ENCODE results near the gene FKBP9. TPM values are rescaled to one million over a fixed set of nuclear protein-coding genes. Genes with fewer than 3 reads are reported as not detected.
"Not testable (repeated sequence)": the region's sequence is repeated elsewhere in the genome, so short reads cannot be mapped to it uniquely, and the experiment has no call there.

FKBP9 gene
- total RNA-seq, 2 experiments from 2014 or later, result 0.55 to 0.58 TPM

GRCh38 chr7:32997956-32998355 is 40.7 kb downstream of the FKBP9 start:
- Mint-ChIP-seq H3K27me3 (ENCODE audit: low read depth) (peaks cover 27% of the 10 kb centered on the region), H3K4me1 (ENCODE audit: low read depth) (peaks cover 15% of the 10 kb centered on the region)
- H3K9me3 Mint-ChIP-seq (ENCODE audit: insufficient read depth); DNase-seq; POLR2A ChIA-PET; H3K36me3 Mint-ChIP-seq (ENCODE audit: low read depth); H3K27ac Mint-ChIP-seq; CTCF ChIA-PET; H3K4me3 Mint-ChIP-seq; ATAC-seq: not testable (repeated sequence)

DNA sequence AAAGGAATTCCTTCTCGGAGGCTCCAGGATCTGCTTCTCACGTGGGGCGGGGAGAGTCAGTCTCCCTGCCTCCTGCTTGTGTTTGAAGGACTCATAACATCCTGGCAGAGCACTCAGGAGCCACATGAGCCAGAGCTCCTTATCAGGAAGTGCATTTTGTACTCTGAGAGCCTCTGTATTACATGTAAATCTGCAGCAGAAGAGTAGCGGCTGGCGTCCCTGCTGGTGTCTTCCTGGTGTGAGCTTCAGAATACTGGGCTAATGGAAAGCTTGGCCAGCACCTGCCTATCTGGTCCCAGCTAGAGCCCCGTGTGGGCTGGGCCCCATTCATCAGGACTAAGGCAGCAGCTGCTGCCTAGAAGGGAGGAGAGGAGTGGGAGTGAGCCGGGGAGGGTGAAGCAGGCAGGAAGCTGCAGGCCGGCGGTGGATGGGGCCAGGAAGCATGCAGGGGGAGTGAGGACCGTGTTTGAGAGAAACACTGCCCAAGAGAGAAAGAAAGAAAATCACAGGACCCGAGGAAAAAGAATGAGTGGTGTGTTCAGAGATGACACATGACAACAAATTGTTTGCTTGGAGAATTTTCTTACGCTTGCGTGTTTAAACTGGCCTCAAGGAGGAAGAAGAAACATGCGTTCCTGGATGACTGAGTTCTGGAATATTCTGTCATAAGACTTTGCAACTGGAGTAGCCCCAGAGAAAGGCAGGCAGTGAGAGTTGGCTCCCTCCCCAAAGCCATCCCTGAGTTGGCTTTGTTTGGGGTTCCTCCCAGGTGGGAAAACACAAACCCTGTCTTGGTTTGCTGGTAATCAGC is 41.3 kb downstream of the FKBP9 start:
- Mint-ChIP-seq H3K4me1 (ENCODE audit: low read depth) (peaks cover 11% of the 10 kb centered on the region), H3K27me3 (ENCODE audit: low read depth) (peaks cover 22% of the 10 kb centered on the region), H3K4me3 (peak overlapping the region; percentile 8)
- peak; percentile 68 for ATAC-seq
- H3K9me3 Mint-ChIP-seq (ENCODE audit: insufficient read depth); POLR2A ChIA-PET; H3K36me3 Mint-ChIP-seq (ENCODE audit: low read depth); CTCF ChIA-PET; DNase-seq; H3K27ac Mint-ChIP-seq: not testable (repeated sequence)

- H3K9me3 Mint-ChIP-seq (ENCODE audit: insufficient read depth); H3K4me3 Mint-ChIP-seq; POLR2A ChIA-PET; H3K36me3 Mint-ChIP-seq (ENCODE audit: low read depth); ATAC-seq; CTCF ChIA-PET; H3K27ac Mint-ChIP-seq; DNase-seq: not testable (repeated sequence)
- peaks cover 11% of the 10 kb centered on the region for H3K4me1 Mint-ChIP-seq (ENCODE audit: low read depth)
- peaks cover 19% of the 10 kb centered on the region for H3K27me3 Mint-ChIP-seq (ENCODE audit: low read depth)
Measured at GRCh38 chr7:32999380-32999779, 42.1 kb downstream of the FKBP9 start.

- peaks cover 14% of the 10 kb centered on the region for H3K27me3 Mint-ChIP-seq (ENCODE audit: low read depth)
- DNase-seq; CTCF ChIA-PET; H3K27ac Mint-ChIP-seq; H3K36me3 Mint-ChIP-seq (ENCODE audit: low read depth); ATAC-seq; H3K4me3 Mint-ChIP-seq; H3K4me1 Mint-ChIP-seq (ENCODE audit: low read depth); H3K9me3 Mint-ChIP-seq (ENCODE audit: insufficient read depth); POLR2A ChIA-PET: not testable (repeated sequence)
Measured at GRCh38 chr7:33003111-33003510, 45.9 kb downstream of the FKBP9 start.

DNA sequence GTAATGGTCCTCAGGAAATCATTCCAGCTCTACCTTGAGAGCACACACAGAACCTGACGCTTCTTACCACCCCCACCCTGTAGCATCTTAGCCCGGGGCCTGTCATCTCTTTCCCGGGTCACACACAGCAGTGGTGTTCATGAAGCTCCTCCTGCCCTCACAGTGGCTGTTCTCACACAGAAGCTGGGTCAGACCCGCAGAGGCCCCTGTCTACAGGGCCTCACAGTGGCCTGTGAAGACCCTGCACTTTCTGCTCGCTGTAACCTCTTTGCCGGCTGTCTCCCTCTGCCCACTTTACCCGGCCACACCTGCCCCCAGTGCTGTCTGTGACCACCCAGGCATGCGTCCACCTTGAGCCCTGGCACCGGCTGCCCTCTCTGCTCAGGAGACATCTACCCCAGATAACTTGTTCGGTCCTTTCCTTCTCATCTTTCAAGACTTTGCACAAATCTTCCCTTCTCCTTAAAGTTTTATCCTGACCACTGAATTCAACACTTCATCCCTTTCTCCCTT is 46.9 kb downstream of the FKBP9 start:
- H3K27ac Mint-ChIP-seq; ATAC-seq; H3K4me1 Mint-ChIP-seq (ENCODE audit: low read depth); DNase-seq; H3K36me3 Mint-ChIP-seq (ENCODE audit: low read depth); POLR2A ChIA-PET; CTCF ChIA-PET; H3K4me3 Mint-ChIP-seq; H3K27me3 Mint-ChIP-seq (ENCODE audit: low read depth); H3K9me3 Mint-ChIP-seq (ENCODE audit: insufficient read depth): not testable (repeated sequence)

DNA sequence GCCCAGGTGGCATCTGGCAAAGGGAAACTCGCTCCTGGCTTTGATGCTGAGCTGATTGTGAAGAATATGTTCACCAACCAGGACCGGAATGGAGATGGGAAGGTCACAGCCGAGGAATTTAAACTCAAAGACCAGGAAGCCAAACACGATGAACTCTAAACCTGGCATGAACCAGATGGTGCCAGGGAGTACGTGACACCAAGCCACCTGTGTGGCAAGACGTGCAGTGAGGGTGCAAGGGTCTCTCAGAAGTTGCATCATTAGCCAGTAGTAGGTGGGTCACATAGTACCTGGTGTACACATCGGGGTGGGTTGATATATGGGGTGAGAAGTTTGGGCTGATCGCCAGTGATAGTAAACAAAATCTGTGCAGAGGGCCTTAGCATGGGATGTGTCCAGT is 48.0 kb downstream of the FKBP9 start:
- POLR2A ChIA-PET; H3K4me1 Mint-ChIP-seq (ENCODE audit: low read depth); H3K36me3 Mint-ChIP-seq (ENCODE audit: low read depth); H3K27ac Mint-ChIP-seq; H3K27me3 Mint-ChIP-seq (ENCODE audit: low read depth); ATAC-seq; DNase-seq; CTCF ChIA-PET; H3K9me3 Mint-ChIP-seq (ENCODE audit: insufficient read depth); H3K4me3 Mint-ChIP-seq: not testable (repeated sequence)

DNA sequence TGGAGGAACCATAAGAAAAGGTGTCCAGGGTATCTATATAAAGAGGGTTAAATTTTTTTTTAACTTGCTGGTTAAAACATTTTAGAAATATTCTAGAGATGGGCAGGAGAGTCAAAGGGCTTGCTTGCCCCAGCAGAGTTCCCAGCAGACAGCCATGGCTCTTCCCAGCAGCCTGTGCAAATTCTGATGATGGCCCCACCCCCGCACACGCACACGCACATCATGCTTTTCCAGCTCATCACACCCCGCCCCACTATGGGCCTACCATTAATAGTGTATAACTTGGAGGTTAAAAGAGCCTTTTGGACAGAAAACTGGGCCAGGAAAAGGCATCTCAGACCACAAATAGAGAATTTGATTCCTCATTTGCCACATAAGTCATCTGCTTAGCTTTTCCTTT is 48.5 kb downstream of the FKBP9 start:
- H3K4me1 Mint-ChIP-seq (ENCODE audit: low read depth); H3K27me3 Mint-ChIP-seq (ENCODE audit: low read depth); POLR2A ChIA-PET; DNase-seq; CTCF ChIA-PET; H3K9me3 Mint-ChIP-seq (ENCODE audit: insufficient read depth); H3K36me3 Mint-ChIP-seq (ENCODE audit: low read depth); ATAC-seq; H3K27ac Mint-ChIP-seq; H3K4me3 Mint-ChIP-seq: not testable (repeated sequence)

GRCh38 chr7:33009734-33010133 is 52.5 kb downstream of the FKBP9 start:
- H3K27me3 Mint-ChIP-seq (ENCODE audit: low read depth), result no peaks in the 10 kb centered on the region
- H3K4me1 Mint-ChIP-seq (ENCODE audit: low read depth), result no peaks in the 10 kb centered on the region
- ChIA-PET CTCF (no interaction called here), POLR2A (no interaction called here)
- no peaks in the 10 kb centered on the region for H3K9me3 Mint-ChIP-seq (ENCODE audit: insufficient read depth)
- no peak overlapping the region for H3K4me3 Mint-ChIP-seq
- DNase-seq (no peak), ATAC-seq (no peak)
- H3K27ac Mint-ChIP-seq, result no peak overlapping the region
- H3K36me3 Mint-ChIP-seq (ENCODE audit: low read depth), result peaks cover 34% of the 10 kb centered on the region

DNA sequence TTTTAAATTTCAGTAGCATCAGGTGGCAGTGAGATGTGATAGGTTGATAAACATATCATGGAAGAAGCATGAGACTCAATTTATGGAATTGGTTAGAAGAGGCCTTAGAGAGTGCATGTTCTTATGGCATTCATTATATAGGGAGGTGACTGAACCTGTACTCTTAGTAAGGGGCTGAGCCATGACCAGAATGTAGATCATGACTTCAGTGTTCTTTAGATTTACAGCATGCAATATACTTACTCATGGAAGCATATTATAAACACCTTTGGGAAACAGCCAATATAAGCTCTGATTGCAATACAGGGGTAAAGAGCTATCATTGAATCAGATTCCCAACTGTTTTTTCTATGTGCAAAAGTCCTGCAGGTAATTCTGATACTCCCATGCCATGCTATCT is 55.1 kb downstream of the FKBP9 start:
- Mint-ChIP-seq H3K27me3 (ENCODE audit: low read depth) (no peaks in the 10 kb centered on the region), H3K36me3 (ENCODE audit: low read depth) (peaks cover 47% of the 10 kb centered on the region), H3K4me3 (no peak overlapping the region), H3K27ac (no peak overlapping the region), H3K9me3 (ENCODE audit: insufficient read depth) (no peaks in the 10 kb centered on the region), H3K4me1 (ENCODE audit: low read depth) (no peaks in the 10 kb centered on the region)
- ATAC-seq (no peak), DNase-seq (no peak)
- ChIA-PET CTCF (interaction anchor here (1.1 to 1.7 kb wide), 3 partner anchors 16 to 166 kb away, joined by 4 to 6 read pairs (median 5); no protein-coding TSS in a partner anchor), POLR2A (no interaction called here)

GRCh38 chr7:33024189-33024757 is 67.0 kb downstream of the FKBP9 start:
- peaks cover 32% of the 10 kb centered on the region for H3K36me3 Mint-ChIP-seq (ENCODE audit: low read depth)
- POLR2A ChIA-PET, result interaction anchor here (0.7 kb wide), 1 partner anchor 1552 kb away, joined by 3 read pairs; no protein-coding TSS in a partner anchor
- H3K27me3 Mint-ChIP-seq (ENCODE audit: low read depth), result no peaks in the 10 kb centered on the region
- H3K4me1 Mint-ChIP-seq (ENCODE audit: low read depth), result peaks cover 1% of the 10 kb centered on the region
- no peaks in the 10 kb centered on the region for H3K9me3 Mint-ChIP-seq (ENCODE audit: insufficient read depth)
- H3K27ac Mint-ChIP-seq, result no peak overlapping the region
- no peak overlapping the region for H3K4me3 Mint-ChIP-seq
- CTCF ChIA-PET, result interaction anchor here (1.0 to 1.7 kb wide), 2 partner anchors 16 to 177 kb away, joined by 3 to 6 read pairs; no protein-coding TSS in a partner anchor
- DNase-seq (no peak), ATAC-seq (no peak)

GRCh38 chr7:33035776-33036175 is 78.5 kb downstream of the FKBP9 start:
- peaks cover 29% of the 10 kb centered on the region for H3K4me1 Mint-ChIP-seq (ENCODE audit: low read depth)
- no peak overlapping the region for H3K4me3 Mint-ChIP-seq
- ATAC-seq (no peak), DNase-seq (no peak)
- H3K27ac Mint-ChIP-seq, result no peak overlapping the region
- ChIA-PET POLR2A (no interaction called here), CTCF (no interaction called here)
- H3K27me3 Mint-ChIP-seq (ENCODE audit: low read depth), result no peaks in the 10 kb centered on the region
- H3K36me3 Mint-ChIP-seq (ENCODE audit: low read depth), result peaks cover 25% of the 10 kb centered on the region
- H3K9me3 Mint-ChIP-seq (ENCODE audit: insufficient read depth), result no peaks in the 10 kb centered on the region

DNA sequence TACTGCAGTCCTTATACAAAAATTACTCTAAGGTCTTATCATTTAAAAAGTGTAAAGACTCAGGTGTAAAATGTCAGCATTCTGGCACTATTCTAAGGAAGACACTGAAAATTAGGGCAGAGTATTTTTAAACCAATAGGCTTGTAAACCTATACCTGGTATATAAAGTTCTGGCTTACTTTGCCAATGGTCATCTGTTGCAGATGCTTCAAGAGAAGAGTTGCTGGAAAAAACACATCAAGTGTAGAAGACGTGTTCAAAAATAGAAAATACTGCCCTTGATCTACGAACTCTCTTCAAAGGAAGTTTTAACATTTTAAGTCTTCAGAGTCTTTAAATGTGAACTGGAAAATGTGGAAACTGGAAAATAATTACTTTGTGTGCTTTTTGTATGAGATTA is 81.4 kb downstream of the FKBP9 start:
- Mint-ChIP-seq H3K27me3 (ENCODE audit: low read depth) (no peaks in the 10 kb centered on the region), H3K4me1 (ENCODE audit: low read depth) (peaks cover 39% of the 10 kb centered on the region), H3K36me3 (ENCODE audit: low read depth) (peaks cover 20% of the 10 kb centered on the region), H3K9me3 (ENCODE audit: insufficient read depth) (no peaks in the 10 kb centered on the region), H3K4me3 (peak overlapping the region; percentile 81), H3K27ac (peak overlapping the region; percentile 82)
- POLR2A ChIA-PET, result interaction anchor here (2.7 kb wide), 1 partner anchor 70 kb away, joined by 14 read pairs; the partner anchor contains the start of gene RP9
- DNase-seq (no peak), ATAC-seq (no peak)
- CTCF ChIA-PET, result interaction anchor here (1.6 to 3.2 kb wide), 6 partner anchors 10 to 192 kb away, joined by 5 to 31 read pairs (median 21); partner anchors contain the start of genes NT5C3A and RP9
